ENCODE data around the gene PSMD9. TPM values are rescaled to one million over a fixed set of nuclear protein-coding genes. Genes with fewer than 3 reads are reported as not detected.

The PSMD9 gene
- total RNA-seq, 4 donors from 2014 or later = 40.5 to 73.1 (median 57.2) TPM

- ATAC-seq (ENCODE audit: low FRiP score) = no peak
- no peak for DNase-seq (ENCODE audit: low spot score)
These were observed 45.1 kb downstream of the PSMD9 start for GRCh38 chr12:121933522-121934308.

GRCh38 chr12:121934309-121934664, 45.7 kb downstream of the PSMD9 start:
- DNase-seq (ENCODE audit: low spot score) = no peak
- no peak for TF ChIP-seq CTCF (IDR thresholded peaks at IDR 0.05)
- no peak for ATAC-seq (ENCODE audit: low FRiP score)

More at GRCh38 chr12:121933522-121934308, 45.1 kb downstream of the PSMD9 start:
- TF ChIP-seq CTCF (IDR thresholded peaks at IDR 0.05) = no peak

GRCh38 chr12:121937654-121938053, 49.1 kb downstream of the PSMD9 start:
- no peak for TF ChIP-seq CTCF (IDR thresholded peaks at IDR 0.05)
- DNase-seq (ENCODE audit: low spot score) (no peak), ATAC-seq (ENCODE audit: low FRiP score) (no peak)

GRCh38 chr12:121939186-121939585, 50.6 kb downstream of the PSMD9 start:
- DNase-seq (ENCODE audit: low spot score) (no peak), ATAC-seq (ENCODE audit: low FRiP score) (no peak)
- TF ChIP-seq CTCF (IDR thresholded peaks at IDR 0.05) = no peak

- no peak for ATAC-seq (ENCODE audit: low FRiP score)
- no peak for DNase-seq (ENCODE audit: low spot score)
- TF ChIP-seq CTCF (IDR thresholded peaks at IDR 0.05) = no peak
These were observed 51.6 kb downstream of the PSMD9 start for GRCh38 chr12:121939992-121940766.

GRCh38 chr12:121942145-121942718, 53.6 kb downstream of the PSMD9 start:
- DNase-seq (ENCODE audit: low spot score) (no peak), ATAC-seq (ENCODE audit: low FRiP score) (no peak)
- TF ChIP-seq CTCF (IDR thresholded peaks at IDR 0.05) = no peak

Measured in omental fat pad (tissue), 4 donors.